SK-N-SH (cell line): ENCODE measurements around the gene EXOC3.

ENCODE experiments used
- CTCF ChIP-seq: fragments of 200-600 bp; sonication (generic); IDR thresholded peaks from 2 replicates; pipeline ENCODE4 v1.6.1; 2017; ENCODE audit warnings: antibody characterized with exemption, mild to moderate bottlenecking, moderate library complexity
- EP300 ChIP-seq, 2 experiments: IDR thresholded peaks; 2 replicates each; pipeline versions ENCODE4 v1.4.0 to v1.6.1; 2012; ENCODE audit warnings: borderline replicate concordance in 1 of 2, low read depth in 1 of 2, low read length in 1 of 2
- FOXJ3 ChIP-seq: sonication (generic); formaldehyde crosslinking; IDR thresholded peaks from 2 replicates; pipeline ENCODE4 v1.5.1; 2020; ENCODE audit warnings: mild to moderate bottlenecking, missing genetic modification reagents
- GATA2 ChIP-seq: sonication (generic); formaldehyde crosslinking; IDR thresholded peaks from 2 replicates; pipeline ENCODE4 v1.5.0; 2020; ENCODE audit warnings: mild to moderate bottlenecking, missing genetic modification reagents
- MXI1 ChIP-seq: IDR thresholded peaks from 2 replicates; pipeline ENCODE4 v1.6.1; 2012; ENCODE audit warnings: mild to moderate bottlenecking, low read depth, low read length, improper control_type of control experiment
- NFIC ChIP-seq: IDR thresholded peaks from 2 replicates; pipeline ENCODE4 v1.4.0; 2012; ENCODE audit warnings: borderline replicate concordance
- RCOR1 ChIP-seq: fragments of 150-350 bp; IDR thresholded peaks from 2 replicates; pipeline ENCODE4 v1.6.1; 2017; ENCODE audit warnings: antibody characterized with exemption, low read length
- REST ChIP-seq: IDR thresholded peaks from 2 replicates; pipeline ENCODE4 v1.6.1; 2012; ENCODE audit warnings: mild to moderate bottlenecking, low read depth, low read length, moderate library complexity
- SIN3A ChIP-seq: IDR thresholded peaks from 2 replicates; pipeline ENCODE4 v1.6.1; 2012; ENCODE audit warnings: low read depth, mild to moderate bottlenecking, low read length, moderate library complexity, borderline replicate concordance
- TF ChIP-seq, protein P1 (sequence below): IDR thresholded peaks from 2 replicates; pipeline ENCODE4; 2012
- TF ChIP-seq, protein P2 (sequence below): fragments of 150-350 bp; IDR thresholded peaks from 2 replicates; pipeline ENCODE4 v1.6.1; 2017; ENCODE audit warnings: antibody characterized with exemption, low read length, low read depth, borderline replicate concordance

DNA sequence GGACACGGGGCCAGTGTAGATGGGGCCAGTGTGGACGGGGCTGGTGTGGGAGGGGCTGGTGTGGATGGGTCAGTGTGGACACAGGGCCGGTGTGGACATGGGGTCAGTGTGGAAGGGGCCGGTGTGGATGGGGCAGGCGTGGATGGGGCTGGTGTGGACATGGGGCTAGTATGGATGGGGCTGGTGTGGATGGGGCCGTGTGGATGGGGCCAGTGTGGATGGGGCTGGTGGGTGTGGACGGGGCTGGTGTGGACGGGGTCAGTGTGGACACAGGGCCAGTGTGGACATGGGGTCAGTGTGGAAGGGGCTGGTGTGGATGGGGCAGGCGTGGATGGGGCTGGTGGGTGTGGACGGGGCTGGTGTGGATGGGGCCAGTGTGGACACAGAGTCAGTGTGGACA lies 57.5 kb downstream of the EXOC3 start:
- TF ChIP-seq CTCF: no peak
- no peak for TF ChIP-seq EP300 (IDR thresholded peaks at IDR 0.05; ENCODE audit: borderline replicate concordance in 1 of 2, low read depth in 1 of 2, low read length in 1 of 2)
- TF ChIP-seq GATA2 (CRISPR knock-in tag): no peak
- no peak for TF ChIP-seq FOXJ3 (CRISPR knock-in tag)
- no peak for TF ChIP-seq REST
- TF ChIP-seq, protein P1, sequence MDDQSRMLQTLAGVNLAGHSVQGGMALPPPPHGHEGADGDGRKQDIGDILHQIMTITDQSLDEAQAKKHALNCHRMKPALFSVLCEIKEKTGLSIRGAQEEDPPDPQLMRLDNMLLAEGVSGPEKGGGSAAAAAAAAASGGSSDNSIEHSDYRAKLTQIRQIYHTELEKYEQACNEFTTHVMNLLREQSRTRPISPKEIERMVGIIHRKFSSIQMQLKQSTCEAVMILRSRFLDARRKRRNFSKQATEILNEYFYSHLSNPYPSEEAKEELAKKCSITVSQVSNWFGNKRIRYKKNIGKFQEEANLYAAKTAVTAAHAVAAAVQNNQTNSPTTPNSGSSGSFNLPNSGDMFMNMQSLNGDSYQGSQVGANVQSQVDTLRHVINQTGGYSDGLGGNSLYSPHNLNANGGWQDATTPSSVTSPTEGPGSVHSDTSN: no peak
- TF ChIP-seq, protein P2, sequence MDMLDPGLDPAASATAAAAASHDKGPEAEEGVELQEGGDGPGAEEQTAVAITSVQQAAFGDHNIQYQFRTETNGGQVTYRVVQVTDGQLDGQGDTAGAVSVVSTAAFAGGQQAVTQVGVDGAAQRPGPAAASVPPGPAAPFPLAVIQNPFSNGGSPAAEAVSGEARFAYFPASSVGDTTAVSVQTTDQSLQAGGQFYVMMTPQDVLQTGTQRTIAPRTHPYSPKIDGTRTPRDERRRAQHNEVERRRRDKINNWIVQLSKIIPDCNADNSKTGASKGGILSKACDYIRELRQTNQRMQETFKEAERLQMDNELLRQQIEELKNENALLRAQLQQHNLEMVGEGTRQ: no peak
- TF ChIP-seq SIN3A: no peak
- no peak for TF ChIP-seq MXI1
- TF ChIP-seq RCOR1: no peak
- TF ChIP-seq NFIC: no peak
